ENCODE data around the gene AGPAT2.

Gene AGPAT2

DNA sequence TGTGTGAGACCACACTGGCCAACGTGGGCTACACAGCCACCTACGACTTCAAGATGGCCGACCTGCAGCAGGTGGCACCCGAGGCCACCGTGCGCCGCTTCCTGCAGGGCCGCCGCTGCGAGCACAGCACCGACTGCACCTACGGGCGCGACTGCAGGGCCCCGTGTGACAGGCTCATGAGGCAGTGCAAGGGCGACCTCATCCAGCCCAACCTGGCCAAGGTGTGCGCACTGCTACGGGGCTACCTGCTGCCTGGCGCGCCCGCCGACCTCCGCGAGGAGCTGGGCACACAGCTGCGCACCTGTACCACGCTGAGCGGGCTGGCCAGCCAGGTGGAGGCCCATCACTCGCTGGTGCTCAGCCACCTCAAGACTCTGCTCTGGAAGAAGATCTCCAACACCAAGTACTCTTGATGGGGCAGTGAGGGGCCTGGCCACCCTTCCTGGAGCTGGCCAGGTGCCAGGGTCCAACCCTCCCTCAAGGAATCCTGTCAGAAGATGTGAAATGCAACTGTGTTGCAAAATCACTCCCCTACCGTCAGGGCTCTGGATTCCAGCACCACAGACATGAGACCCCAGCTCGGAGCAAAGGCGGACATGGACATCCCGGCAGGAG, 36.2 kb upstream of the AGPAT2 start:
- TF ChIP-seq, protein P1, sequence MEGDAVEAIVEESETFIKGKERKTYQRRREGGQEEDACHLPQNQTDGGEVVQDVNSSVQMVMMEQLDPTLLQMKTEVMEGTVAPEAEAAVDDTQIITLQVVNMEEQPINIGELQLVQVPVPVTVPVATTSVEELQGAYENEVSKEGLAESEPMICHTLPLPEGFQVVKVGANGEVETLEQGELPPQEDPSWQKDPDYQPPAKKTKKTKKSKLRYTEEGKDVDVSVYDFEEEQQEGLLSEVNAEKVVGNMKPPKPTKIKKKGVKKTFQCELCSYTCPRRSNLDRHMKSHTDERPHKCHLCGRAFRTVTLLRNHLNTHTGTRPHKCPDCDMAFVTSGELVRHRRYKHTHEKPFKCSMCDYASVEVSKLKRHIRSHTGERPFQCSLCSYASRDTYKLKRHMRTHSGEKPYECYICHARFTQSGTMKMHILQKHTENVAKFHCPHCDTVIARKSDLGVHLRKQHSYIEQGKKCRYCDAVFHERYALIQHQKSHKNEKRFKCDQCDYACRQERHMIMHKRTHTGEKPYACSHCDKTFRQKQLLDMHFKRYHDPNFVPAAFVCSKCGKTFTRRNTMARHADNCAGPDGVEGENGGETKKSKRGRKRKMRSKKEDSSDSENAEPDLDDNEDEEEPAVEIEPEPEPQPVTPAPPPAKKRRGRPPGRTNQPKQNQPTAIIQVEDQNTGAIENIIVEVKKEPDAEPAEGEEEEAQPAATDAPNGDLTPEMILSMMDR (IDR thresholded peaks at IDR 0.05), result no peak

DNA sequence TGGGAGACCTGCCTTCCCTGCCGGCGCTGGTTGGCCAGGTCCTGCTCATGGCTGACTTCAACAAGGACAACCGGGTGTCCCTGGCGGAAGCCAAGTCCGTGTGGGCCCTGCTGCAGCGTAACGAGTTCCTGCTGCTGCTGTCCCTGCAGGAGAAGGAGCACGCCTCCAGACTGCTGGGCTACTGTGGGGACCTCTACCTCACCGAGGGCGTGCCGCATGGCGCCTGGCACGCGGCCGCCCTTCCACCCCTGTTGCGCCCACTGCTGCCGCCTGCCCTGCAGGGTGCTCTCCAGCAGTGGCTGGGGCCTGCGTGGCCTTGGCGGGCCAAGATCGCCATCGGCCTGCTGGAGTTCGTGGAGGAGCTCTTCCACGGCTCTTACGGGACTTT, 35.7 kb upstream of the AGPAT2 start:
- TF ChIP-seq, protein P1 (IDR thresholded peaks at IDR 0.05), result no peak

DNA sequence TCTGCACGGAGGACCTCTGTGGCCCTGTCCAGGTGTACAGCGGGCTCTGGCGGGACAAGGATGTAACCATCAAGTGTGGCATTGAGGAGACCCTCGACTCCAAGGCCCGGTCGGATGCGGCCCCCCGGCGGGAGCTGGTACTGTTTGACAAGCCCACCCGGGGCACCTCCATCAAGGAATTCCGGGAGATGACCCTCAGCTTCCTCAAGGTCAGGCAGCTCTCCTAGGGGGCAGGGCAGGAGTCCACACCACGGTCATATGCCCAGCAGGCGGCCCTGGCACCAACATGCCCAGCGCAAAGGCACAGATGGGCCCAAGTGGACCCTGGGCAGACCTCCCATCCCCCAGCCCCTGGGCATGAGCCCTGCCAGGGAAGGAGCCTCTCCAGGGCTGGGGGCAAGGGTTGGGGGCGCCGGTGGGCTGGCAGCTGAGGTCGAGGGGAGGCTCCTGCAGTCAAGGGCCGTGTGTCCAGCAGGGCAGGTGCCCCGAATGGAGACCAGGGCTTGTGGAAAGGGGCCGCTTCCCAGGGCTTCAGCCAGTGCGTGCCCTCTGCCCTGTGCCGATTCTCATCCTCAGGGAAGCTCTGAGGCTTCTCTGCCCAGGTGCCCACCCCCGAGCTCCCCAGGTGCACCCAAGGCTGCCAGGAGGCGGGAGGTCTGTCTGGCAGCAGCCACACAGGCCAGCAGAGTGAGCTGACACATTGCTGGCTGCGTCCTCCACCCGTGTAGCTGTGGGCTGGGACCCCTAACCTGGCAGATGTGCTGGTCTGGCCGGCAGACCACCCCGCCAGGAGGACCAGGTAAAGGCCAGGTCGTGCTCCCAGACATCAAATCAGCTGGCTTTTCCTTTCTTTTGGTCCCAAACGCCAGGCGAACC, 35.1 kb upstream of the AGPAT2 start:
- TF ChIP-seq, protein P1 (IDR thresholded peaks at IDR 0.05), result no peak

DNA sequence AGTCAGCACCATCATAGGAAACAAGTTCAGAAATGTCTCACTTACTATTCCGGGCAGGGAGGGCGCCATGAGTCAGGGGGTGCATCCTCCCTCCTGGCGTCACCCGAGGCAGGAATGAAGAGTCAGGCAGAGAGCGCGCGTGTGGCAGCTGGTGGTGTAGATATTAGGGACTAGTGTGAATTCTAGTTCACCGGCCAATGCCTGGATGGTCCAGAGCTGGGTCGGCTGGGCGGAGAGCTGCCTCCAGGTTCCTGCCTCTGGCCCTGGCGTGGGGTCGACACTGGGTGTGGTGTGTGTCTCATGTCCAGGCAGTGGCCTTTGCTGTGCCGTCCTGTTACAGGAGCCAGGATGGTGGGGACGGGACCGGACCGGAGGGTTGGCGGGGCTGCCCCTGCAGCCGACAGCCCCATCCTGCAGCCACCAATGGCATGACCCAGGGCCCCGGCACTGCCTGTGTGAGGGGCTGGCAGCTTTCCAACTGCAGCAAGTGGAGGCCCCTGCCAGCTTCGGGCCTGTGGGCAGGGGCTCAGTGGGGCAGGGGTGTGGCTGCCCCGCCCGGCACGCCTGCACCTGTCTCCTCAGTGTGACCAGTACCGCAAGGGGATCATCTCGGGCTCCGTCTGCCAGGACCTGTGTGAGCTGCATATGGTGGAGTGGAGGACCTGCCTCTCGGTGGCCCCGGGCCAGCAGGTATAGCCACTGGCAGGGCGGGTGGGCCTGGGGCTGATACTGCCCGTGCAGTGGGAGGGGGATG, 34.3 kb upstream of the AGPAT2 start:
- TF ChIP-seq, protein P1 (IDR thresholded peaks at IDR 0.05), result no peak

DNA sequence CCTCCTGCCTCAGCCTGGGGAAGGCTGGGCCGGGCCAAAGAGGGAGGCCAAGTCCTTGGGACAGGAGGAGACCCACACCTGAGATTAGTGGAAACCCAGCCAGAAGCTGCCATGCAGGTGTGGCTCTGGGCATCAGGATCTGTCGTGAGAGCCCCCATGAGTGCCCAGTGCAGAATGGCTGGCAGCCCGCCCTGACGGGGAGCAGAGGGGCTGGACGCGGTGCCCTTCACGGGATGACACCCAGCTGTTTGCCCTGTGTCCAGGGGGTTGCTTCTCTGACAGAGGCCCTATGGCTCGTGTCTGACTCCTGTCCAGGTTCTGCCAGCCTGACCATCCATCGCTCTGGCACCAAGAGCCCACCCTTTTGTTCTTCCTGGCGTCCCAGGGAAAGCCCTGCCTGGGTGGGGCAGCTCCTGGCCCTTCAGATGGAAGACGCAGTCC, 33.7 kb upstream of the AGPAT2 start:
- TF ChIP-seq, protein P1 (IDR thresholded peaks at IDR 0.05), result no peak

DNA sequence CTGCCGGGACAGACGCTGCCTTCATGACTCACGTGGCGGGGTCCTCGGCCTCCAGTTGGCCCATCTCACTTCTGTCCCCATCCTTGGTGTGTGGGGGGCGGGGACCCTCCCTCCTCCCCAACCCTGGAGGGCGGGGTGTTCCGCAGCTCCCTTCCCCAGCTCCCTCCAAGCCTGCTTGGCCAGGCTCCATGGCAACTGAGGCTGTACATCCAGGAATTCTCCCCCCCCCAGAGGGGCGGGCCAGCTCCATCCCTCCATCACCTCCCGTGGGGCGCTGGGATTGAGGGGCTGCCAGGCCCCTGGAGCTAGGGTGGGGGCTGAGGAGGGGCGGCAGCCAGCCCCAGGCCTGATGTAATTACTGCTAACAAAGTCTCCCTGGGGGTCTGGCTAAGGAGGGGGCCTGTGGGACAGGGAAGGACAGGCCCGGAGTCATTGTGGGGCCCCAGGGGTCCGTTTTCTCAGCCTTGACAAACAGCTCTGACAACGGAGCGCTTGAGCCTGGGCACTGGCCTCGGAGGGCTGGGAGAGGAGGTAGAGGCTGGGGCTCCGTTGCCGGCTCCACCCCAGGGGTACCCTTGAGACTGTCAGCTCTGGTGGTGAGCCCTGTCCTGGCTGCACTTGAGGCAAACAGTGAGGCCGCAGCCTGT, 33.1 kb upstream of the AGPAT2 start:
- TF ChIP-seq, protein P1 (IDR thresholded peaks at IDR 0.05), result no peak

All from LNCAP (cell line).